Raji (cell line): ENCODE data around the gene PHETA1.

ENCODE experiments used
- POLR2A ChIP-seq: IDR thresholded peaks from 2 replicates; pipeline ENCODE4 v1.6.1; 2011; ENCODE audit warnings: low read depth, low read length, control low read depth; ENCODE audit not compliant: insufficient read depth

Gene PHETA1

GRCh38 chr12:111393700-111394300 lies 24.9 kb upstream of the PHETA1 start:
- TF ChIP-seq POLR2A: no peak

GRCh38 chr12:111390910-111391309 lies 22.0 kb upstream of the PHETA1 start:
- TF ChIP-seq POLR2A: no peak

- TF ChIP-seq POLR2A: no peak
Observed at GRCh38 chr12:111389635-111390034, 20.7 kb upstream of the PHETA1 start.

GRCh38 chr12:111387747-111388323 lies 18.9 kb upstream of the PHETA1 start:
- TF ChIP-seq POLR2A: no peak

GRCh38 chr12:111386885-111387284 lies 18.0 kb upstream of the PHETA1 start:
- TF ChIP-seq POLR2A: no peak

- no peak for TF ChIP-seq POLR2A
Observed at GRCh38 chr12:111384596-111384995, 15.7 kb upstream of the PHETA1 start.

- TF ChIP-seq POLR2A: no peak
Observed at GRCh38 chr12:111379942-111380554, 11.2 kb upstream of the PHETA1 start.

- no peak for TF ChIP-seq POLR2A
Observed at GRCh38 chr12:111377440-111377839, 8.5 kb upstream of the PHETA1 start.

GRCh38 chr12:111369496-111370220 lies 763 bp upstream of the PHETA1 start:
- TF ChIP-seq POLR2A: no peak

GRCh38 chr12:111368291-111368787 lies 556 bp downstream of the PHETA1 start:
- TF ChIP-seq POLR2A: no peak

GRCh38 chr12:111367661-111368221 lies 1.2 kb downstream of the PHETA1 start:
- no peak for TF ChIP-seq POLR2A

- no peak for TF ChIP-seq POLR2A
Observed at GRCh38 chr12:111366583-111366982, 2.3 kb downstream of the PHETA1 start.

GRCh38 chr12:111366075-111366474 lies 2.8 kb downstream of the PHETA1 start:
- no peak for TF ChIP-seq POLR2A

GRCh38 chr12:111363578-111363977 lies 5.3 kb downstream of the PHETA1 start:
- no peak for TF ChIP-seq POLR2A

- no peak for TF ChIP-seq POLR2A
Observed at GRCh38 chr12:111362687-111363475, 6.0 kb downstream of the PHETA1 start.
